NCI-H526 treated with DMSO at 0.1 percent for 48 hours (cell line): ENCODE results near the gene GAGE12E.
"Not testable (repeated sequence)": the region's sequence is repeated elsewhere in the genome, so short reads cannot be mapped to it uniquely, and the experiment has no call there.

Source experiments
- DNase-seq: peaks from one replicate; lab custom pipeline; 2025; lab: John Stamatoyannopoulos, UW

Gene GAGE12E

DNA sequence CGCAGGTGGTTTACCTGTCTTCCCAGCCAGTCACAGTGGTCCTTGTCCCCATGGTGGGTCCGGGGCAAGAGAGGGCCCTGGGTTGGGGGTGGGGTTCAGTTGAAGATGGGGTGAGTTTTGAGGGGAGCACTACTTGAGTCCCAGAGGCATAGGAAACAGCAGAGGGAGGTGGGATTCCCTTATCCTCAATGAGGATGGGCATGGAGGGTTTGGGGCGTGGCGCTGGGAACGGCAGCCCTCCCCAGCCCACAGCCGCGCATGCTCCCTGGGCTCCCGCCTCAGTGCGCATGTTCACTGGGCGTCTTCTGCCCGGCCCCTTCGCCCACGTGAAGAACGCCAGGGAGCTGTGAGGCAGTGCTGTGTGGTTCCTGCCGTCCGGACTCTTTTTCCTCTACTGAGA is at the start of gene GAGE12E:
Gene GAGE12E (plus strand): TSS at position 301 of the 400 bp plus-strand sequence. CDS start 1,155 bp downstream, outside the sequence.
- not testable (repeated sequence) for DNase-seq

DNA sequence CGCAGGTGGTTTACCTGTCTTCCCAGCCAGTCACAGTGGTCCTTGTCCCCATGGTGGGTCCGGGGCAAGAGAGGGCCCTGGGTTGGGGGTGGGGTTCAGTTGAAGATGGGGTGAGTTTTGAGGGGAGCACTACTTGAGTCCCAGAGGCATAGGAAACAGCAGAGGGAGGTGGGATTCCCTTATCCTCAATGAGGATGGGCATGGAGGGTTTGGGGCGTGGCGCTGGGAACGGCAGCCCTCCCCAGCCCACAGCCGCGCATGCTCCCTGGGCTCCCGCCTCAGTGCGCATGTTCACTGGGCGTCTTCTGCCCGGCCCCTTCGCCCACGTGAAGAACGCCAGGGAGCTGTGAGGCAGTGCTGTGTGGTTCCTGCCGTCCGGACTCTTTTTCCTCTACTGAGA is 19.2 kb upstream of the GAGE12E start, which contains the start of gene GAGE12C:
Gene GAGE12C (plus strand): TSS at position 301 of the 400 bp plus-strand sequence. CDS start 1,155 bp downstream, outside the sequence.
- not testable (repeated sequence) for DNase-seq

DNA sequence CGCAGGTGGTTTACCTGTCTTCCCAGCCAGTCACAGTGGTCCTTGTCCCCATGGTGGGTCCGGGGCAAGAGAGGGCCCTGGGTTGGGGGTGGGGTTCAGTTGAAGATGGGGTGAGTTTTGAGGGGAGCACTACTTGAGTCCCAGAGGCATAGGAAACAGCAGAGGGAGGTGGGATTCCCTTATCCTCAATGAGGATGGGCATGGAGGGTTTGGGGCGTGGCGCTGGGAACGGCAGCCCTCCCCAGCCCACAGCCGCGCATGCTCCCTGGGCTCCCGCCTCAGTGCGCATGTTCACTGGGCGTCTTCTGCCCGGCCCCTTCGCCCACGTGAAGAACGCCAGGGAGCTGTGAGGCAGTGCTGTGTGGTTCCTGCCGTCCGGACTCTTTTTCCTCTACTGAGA is 9.7 kb upstream of the GAGE12E start, which contains the start of gene GAGE12D:
Gene GAGE12D (plus strand): TSS at position 301 of the 400 bp plus-strand sequence. CDS start 1,155 bp downstream, outside the sequence.
- not testable (repeated sequence) for DNase-seq

DNA sequence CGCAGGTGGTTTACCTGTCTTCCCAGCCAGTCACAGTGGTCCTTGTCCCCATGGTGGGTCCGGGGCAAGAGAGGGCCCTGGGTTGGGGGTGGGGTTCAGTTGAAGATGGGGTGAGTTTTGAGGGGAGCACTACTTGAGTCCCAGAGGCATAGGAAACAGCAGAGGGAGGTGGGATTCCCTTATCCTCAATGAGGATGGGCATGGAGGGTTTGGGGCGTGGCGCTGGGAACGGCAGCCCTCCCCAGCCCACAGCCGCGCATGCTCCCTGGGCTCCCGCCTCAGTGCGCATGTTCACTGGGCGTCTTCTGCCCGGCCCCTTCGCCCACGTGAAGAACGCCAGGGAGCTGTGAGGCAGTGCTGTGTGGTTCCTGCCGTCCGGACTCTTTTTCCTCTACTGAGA is 9.5 kb downstream of the GAGE12E start, which contains the start of gene GAGE12F:
Gene GAGE12F (plus strand): TSS at position 301 of the 400 bp plus-strand sequence. CDS start 1,155 bp downstream, outside the sequence.
- DNase-seq = not testable (repeated sequence)

- DNase-seq = not testable (repeated sequence)
Measured at GRCh38 chrX:49568728-49569127, 17.6 kb downstream of the GAGE12E start.

DNA sequence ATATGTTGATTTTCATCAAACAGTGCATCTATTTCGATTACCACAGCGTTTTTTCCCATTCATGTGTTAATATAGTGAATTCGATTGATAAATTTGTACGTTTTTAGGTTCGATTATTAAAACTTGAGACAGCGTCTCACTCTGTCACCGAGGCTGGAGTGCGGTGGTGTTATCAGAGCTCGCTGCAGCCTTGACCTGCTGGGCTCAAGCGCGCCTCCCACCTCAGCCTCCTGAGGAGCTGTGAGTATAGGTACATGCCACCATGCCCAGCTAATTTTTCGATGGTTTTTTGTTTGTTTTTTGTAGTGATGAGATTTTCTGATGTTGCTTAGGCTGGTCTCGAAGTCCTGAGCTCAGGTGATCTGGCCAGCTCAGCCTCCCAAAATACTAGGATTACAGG is 18.1 kb downstream of the GAGE12E start:
- not testable (repeated sequence) for DNase-seq

- DNase-seq = not testable (repeated sequence)
Measured at GRCh38 chrX:49570100-49570499, 19.0 kb downstream of the GAGE12E start, which contains the start of gene GAGE12G. TSS of gene GAGE12G (plus strand) at chrX:49570400. CDS start at chrX:49571555, 1,155 bp downstream.

DNA sequence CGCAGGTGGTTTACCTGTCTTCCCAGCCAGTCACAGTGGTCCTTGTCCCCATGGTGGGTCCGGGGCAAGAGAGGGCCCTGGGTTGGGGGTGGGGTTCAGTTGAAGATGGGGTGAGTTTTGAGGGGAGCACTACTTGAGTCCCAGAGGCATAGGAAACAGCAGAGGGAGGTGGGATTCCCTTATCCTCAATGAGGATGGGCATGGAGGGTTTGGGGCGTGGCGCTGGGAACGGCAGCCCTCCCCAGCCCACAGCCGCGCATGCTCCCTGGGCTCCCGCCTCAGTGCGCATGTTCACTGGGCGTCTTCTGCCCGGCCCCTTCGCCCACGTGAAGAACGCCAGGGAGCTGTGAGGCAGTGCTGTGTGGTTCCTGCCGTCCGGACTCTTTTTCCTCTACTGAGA is 28.6 kb downstream of the GAGE12E start, which contains the start of gene GAGE12H:
Gene GAGE12H (plus strand): TSS at position 301 of the 400 bp plus-strand sequence. CDS start 1,155 bp downstream, outside the sequence.
- DNase-seq = not testable (repeated sequence)

DNA sequence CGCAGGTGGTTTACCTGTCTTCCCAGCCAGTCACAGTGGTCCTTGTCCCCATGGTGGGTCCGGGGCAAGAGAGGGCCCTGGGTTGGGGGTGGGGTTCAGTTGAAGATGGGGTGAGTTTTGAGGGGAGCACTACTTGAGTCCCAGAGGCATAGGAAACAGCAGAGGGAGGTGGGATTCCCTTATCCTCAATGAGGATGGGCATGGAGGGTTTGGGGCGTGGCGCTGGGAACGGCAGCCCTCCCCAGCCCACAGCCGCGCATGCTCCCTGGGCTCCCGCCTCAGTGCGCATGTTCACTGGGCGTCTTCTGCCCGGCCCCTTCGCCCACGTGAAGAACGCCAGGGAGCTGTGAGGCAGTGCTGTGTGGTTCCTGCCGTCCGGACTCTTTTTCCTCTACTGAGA is 38.1 kb downstream of the GAGE12E start, which contains the start of gene GAGE2A:
Gene GAGE2A (plus strand): TSS at position 301 of the 400 bp plus-strand sequence. CDS start 1,155 bp downstream, outside the sequence.
- not testable (repeated sequence) for DNase-seq

DNA sequence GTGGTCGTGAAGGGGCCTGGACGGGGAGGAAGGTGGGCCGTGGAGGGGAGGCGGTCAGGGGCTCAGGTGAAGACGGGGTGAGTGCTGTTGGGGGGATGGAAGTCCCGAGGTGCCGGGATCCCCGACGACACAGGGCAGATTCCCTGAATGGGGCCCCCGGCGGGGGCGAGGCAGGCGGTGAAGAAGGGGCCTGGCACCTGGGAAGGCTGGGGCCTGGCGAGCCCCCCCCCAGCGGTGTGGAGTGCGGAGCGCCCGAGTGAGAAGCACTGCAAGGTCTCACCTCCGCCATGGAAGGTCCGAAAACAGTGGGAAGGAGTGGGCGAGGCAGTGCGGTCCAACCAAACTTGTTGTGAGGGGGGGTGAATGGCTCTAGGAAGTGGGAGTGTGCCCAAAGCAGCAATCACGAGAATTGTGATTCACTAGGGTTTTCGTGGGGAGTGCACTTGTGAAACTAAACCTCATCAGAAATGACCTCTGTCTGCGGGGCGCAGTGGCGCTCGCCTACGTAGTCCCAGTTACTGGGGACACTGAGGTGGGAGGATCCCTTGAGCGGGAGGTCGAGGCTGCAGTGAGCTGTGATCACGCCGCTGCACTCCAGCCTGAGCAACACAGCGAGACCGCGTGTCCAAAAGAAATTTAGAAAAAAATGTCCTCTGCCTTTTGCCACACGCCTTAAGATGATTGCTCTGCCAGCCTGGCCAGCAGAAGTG is 38.8 kb downstream of the GAGE12E start:
- DNase-seq = not testable (repeated sequence)

GRCh38 chrX:49590488-49590887 is 39.4 kb downstream of the GAGE12E start:
- DNase-seq = not testable (repeated sequence)

GRCh38 chrX:49598720-49599119 is 47.6 kb downstream of the GAGE12E start, which contains the start of gene GAGE1:
TSS of gene GAGE1 (plus strand) at chrX:49599020. CDS start at chrX:49600175, 1,155 bp downstream.
- DNase-seq = not testable (repeated sequence)
